ENCODE data around the gene KLHL25.

Gene KLHL25

DNA sequence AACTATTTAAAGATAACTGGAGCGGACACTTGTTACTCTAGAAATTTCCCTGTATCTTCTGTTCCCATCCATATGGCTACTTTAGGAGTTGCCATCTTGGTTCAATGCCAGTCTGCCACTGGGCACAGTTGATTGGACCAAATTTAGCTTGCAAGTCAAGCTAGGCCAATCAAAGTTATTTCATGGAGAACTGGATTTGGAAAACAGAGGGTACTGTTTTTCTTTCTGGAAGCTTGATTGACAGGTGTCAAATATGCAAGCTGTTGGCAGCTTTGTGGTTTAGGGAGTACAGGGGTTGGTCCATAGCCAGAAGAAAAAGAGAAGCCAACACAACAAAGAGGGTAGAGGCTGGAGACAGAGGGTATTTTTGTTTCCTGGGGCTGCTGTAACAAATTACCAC is 33.4 kb upstream of the KLHL25 start:
- no peak for TF ChIP-seq CTCF (IDR thresholded peaks at IDR 0.05; ENCODE audit: extremely low read depth, insufficient read depth, missing control alignments)
- DNase-seq (ENCODE audit: low spot score), result no peak
- in situ Hi-C loops (cut with MboI; ENCODE audit: low pct_unique_long_range_greater_than_20kb, low sequenced_read_pairs, unreplicated experiment), result loop anchor here (25.0 kb wide), 3 partner anchors 216 to 541 kb away; no protein-coding TSS in a partner anchor

GRCh38 chr15:85826756-85827515 is 32.2 kb upstream of the KLHL25 start:
- no peak for DNase-seq (ENCODE audit: low spot score)
- in situ Hi-C loops (cut with MboI; ENCODE audit: low pct_unique_long_range_greater_than_20kb, low sequenced_read_pairs, unreplicated experiment), result loop anchor here (25.0 kb wide), 3 partner anchors 215 to 540 kb away; no protein-coding TSS in a partner anchor
- no peak for TF ChIP-seq CTCF (IDR thresholded peaks at IDR 0.05; ENCODE audit: extremely low read depth, insufficient read depth, missing control alignments)

- in situ Hi-C loops (cut with MboI; ENCODE audit: low pct_unique_long_range_greater_than_20kb, low sequenced_read_pairs, unreplicated experiment), result loop anchor here (25.0 kb wide), 3 partner anchors 213 to 538 kb away; no protein-coding TSS in a partner anchor
- TF ChIP-seq CTCF (IDR thresholded peaks at IDR 0.05; ENCODE audit: extremely low read depth, insufficient read depth, missing control alignments), result no peak
- no peak for DNase-seq (ENCODE audit: low spot score)
Measured at GRCh38 chr15:85825719-85826118, 31.0 kb upstream of the KLHL25 start.

GRCh38 chr15:85825118-85825517 is 30.4 kb upstream of the KLHL25 start:
- no peak for TF ChIP-seq CTCF (IDR thresholded peaks at IDR 0.05; ENCODE audit: extremely low read depth, insufficient read depth, missing control alignments)
- in situ Hi-C loops (cut with MboI; ENCODE audit: low pct_unique_long_range_greater_than_20kb, low sequenced_read_pairs, unreplicated experiment), result loop anchor here (25.0 kb wide), 3 partner anchors 213 to 538 kb away; no protein-coding TSS in a partner anchor
- no peak for DNase-seq (ENCODE audit: low spot score)

DNA sequence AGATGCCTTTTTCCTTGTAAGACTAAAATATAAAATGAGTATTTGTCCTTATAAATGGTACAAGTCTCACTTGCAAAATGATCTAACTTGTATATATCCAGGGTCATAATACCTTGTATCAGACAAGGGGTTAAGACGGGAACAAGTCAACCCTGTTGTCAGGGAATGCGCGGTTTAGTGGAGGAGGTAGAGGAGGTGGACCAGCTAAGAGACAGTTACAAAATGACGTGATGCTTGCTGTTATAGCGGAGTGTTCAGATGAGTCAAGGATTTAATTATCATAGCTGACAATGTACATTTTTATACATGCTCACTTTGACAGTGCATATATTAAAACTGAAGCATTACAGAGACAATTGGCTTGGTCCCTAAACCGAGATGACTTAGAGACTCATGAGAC is 26.8 kb upstream of the KLHL25 start:
- no peak for TF ChIP-seq CTCF (IDR thresholded peaks at IDR 0.05; ENCODE audit: extremely low read depth, insufficient read depth, missing control alignments)
- DNase-seq (ENCODE audit: low spot score), result no peak
- in situ Hi-C loops (cut with MboI; ENCODE audit: low pct_unique_long_range_greater_than_20kb, low sequenced_read_pairs, unreplicated experiment), result no loop called here

GRCh38 chr15:85819938-85820337 is 25.2 kb upstream of the KLHL25 start:
- in situ Hi-C loops (cut with MboI; ENCODE audit: low pct_unique_long_range_greater_than_20kb, low sequenced_read_pairs, unreplicated experiment), result no loop called here
- no peak for DNase-seq (ENCODE audit: low spot score)
- no peak for TF ChIP-seq CTCF (IDR thresholded peaks at IDR 0.05; ENCODE audit: extremely low read depth, insufficient read depth, missing control alignments)

Data from GM13977 (cell line).